Ishikawa (cell line): ENCODE measurements around the gene EEF1AKMT3.

Source experiments
- EP300 ChIP-seq: IDR thresholded peaks from 2 replicates; pipeline ENCODE4 v1.6.1; 2012; ENCODE audit warnings: borderline replicate concordance
- MAX ChIP-seq: IDR thresholded peaks from 2 replicates; pipeline ENCODE4 v1.6.1; 2012
- RAD21 ChIP-seq: IDR thresholded peaks from 2 replicates; pipeline ENCODE4 v1.6.1; 2012; ENCODE audit warnings: low read depth
- REST ChIP-seq: IDR thresholded peaks from 2 replicates; pipeline ENCODE4 v1.6.1; 2012; ENCODE audit warnings: low read depth, mild to moderate bottlenecking
- TAF1 ChIP-seq: IDR thresholded peaks from 2 replicates; pipeline ENCODE4 v1.6.1; 2012; ENCODE audit warnings: low read depth, mild to moderate bottlenecking
- TCF12 ChIP-seq: IDR thresholded peaks from 2 replicates; pipeline ENCODE4 v1.6.1; 2012; ENCODE audit warnings: low read depth
- YY1 ChIP-seq: IDR thresholded peaks from 2 replicates; pipeline ENCODE4 v1.6.1; 2012; ENCODE audit warnings: low read depth

- TF ChIP-seq TAF1 (no peak), TCF12 (no peak), YY1 (no peak), REST (no peak), MAX (no peak), EP300 (no peak), RAD21 (no peak)
Measured at GRCh38 chr12:57741413-57741789, 31.0 kb upstream of the EEF1AKMT3 start.
